ENCODE measurements around the gene PCYT1A. TPM values are rescaled to one million over a fixed set of nuclear protein-coding genes. Genes with fewer than 3 reads are reported as not detected.
"Not testable (repeated sequence)": the region's sequence is repeated elsewhere in the genome, so short reads cannot be mapped to it uniquely, and the experiment has no call there.

PCYT1A gene
- total and polyA plus RNA-seq, 12 donors, result 21.0 to 121 (median 102) TPM

GRCh38 chr3:196208942-196209695, 78.4 kb downstream of the PCYT1A start:
- WGBS, 2 donors, result 90 to 93% methylated on average over 24 of the region's 24 CpGs
- no peaks in the 10 kb centered on the region for H3K36me3 ChIP-seq
- peak in 5 of 8 donors; percentile 19 to 28 (median 21) for ATAC-seq
- DNase-seq, result no peak
- no peak overlapping the region for H3K4me3 ChIP-seq
- no peak for TF ChIP-seq CTCF (IDR thresholded peaks at IDR 0.05)
- H3K9me3 ChIP-seq, result peaks cover 0 to 3% (median 0%) of the 10 kb centered on the region in 11 donors
- peaks cover 0 to 3% (median 0%) of the 10 kb centered on the region in 9 donors for H3K4me1 ChIP-seq
- no peak overlapping the region for H3K27ac ChIP-seq
- H3K27me3 ChIP-seq, result peaks cover 0 to 17% (median 6%) of the 10 kb centered on the region in 7 donors
- intact Hi-C loops (cut with DNase I), result no loop called here

- intact Hi-C loops (cut with DNase I), result no loop called here
- Histone ChIP-seq H3K27ac (no peak overlapping the region), H3K4me1 (peaks cover 0 to 3% (median 0%) of the 10 kb centered on the region in 9 donors), H3K36me3 (no peaks in the 10 kb centered on the region), H3K4me3 (peak overlapping the region in 8 of 10 donors; percentile 4 to 52 (median 21)), H3K27me3 (peaks cover 0 to 10% (median 4%) of the 10 kb centered on the region in 7 donors), H3K9me3 (peaks cover 0 to 3% (median 0%) of the 10 kb centered on the region in 11 donors)
- 31 to 36% methylated on average over 46 to 49 of the region's 49 CpGs for WGBS, 2 donors
- no peak for TF ChIP-seq CTCF (IDR thresholded peaks at IDR 0.05)
- no peak for DNase-seq
- peak in 6 of 8 donors; percentile 26 to 73 (median 48) for ATAC-seq
These were observed 79.5 kb downstream of the PCYT1A start for GRCh38 chr3:196207833-196208607.

- peaks cover 0 to 3% (median 0%) of the 10 kb centered on the region in 11 donors for H3K9me3 ChIP-seq
- WGBS, 2 donors, result 16 to 19% methylated on average over 23 to 49 of the region's 70 CpGs
- no peak overlapping the region for H3K27ac ChIP-seq
- peaks cover 0 to 10% (median 4%) of the 10 kb centered on the region in 7 donors for H3K27me3 ChIP-seq
- no peak for TF ChIP-seq CTCF (IDR thresholded peaks at IDR 0.05)
- no peaks in the 10 kb centered on the region for H3K36me3 ChIP-seq
- peak in 4 of 8 donors; percentile 13 to 32 (median 31) for ATAC-seq
- peaks cover 0 to 3% (median 0%) of the 10 kb centered on the region in 9 donors for H3K4me1 ChIP-seq
- H3K4me3 ChIP-seq, result peak overlapping the region in 5 of 10 donors; percentile 8 to 52 (median 25)
- DNase-seq, result no peak
- intact Hi-C loops (cut with DNase I), result no loop called here
These were observed 80.2 kb downstream of the PCYT1A start for GRCh38 chr3:196207159-196207832.

GRCh38 chr3:196205442-196206205, 81.9 kb downstream of the PCYT1A start:
- 92% methylated on average over 9 of the region's 9 CpGs for WGBS, 2 donors
- H3K9me3 ChIP-seq; H3K4me3 ChIP-seq; ATAC-seq; H3K36me3 ChIP-seq; H3K4me1 ChIP-seq; intact Hi-C loops (cut with DNase I); DNase-seq; H3K27ac ChIP-seq: not testable (repeated sequence)
- peaks cover 0 to 10% (median 4%) of the 10 kb centered on the region in 7 donors for H3K27me3 ChIP-seq
